Activated CD4-positive, alpha-beta T cell treated with anti-CD3 and anti-CD28 coated beads, Interleukin-2, amount 10 ng/mL, durations not matched to agents 7 days and 5 days (primary cell): Measurements from ENCODE around the gene PTPRN2. TPM values are rescaled to one million over a fixed set of nuclear protein-coding genes. Genes with fewer than 3 reads are reported as not detected.
"Not testable (repeated sequence)": the region's sequence is repeated elsewhere in the genome, so short reads cannot be mapped to it uniquely, and the experiment has no call there.

Experiments used
- CTCF ChIA-PET: fragments of 350-600 bp; sonication (Branson Sonifier 250); formaldehyde crosslinking; loops from one replicate; lab custom pipeline; 2021; ENCODE audit warnings: antibody characterized with exemption; lab: Charles Lee
- POLR2A ChIA-PET: fragments of 350-600 bp; sonication (Branson Sonifier 250); formaldehyde crosslinking; loops from one replicate; lab custom pipeline; 2021; ENCODE audit warnings: antibody characterized with exemption; lab: Charles Lee
- DNase-seq: peaks from one replicate; pipeline ENCODE4 v3.0.0-alpha.2; 2020
- H3K27ac Mint-ChIP-seq: one replicate; pipeline ENCODE4 v1.8.0; 2021; ENCODE audit warnings: mild to moderate bottlenecking, moderate library complexity, mixed read lengths
- H3K27me3 Mint-ChIP-seq: one replicate; pipeline ENCODE4 v1.8.0; 2021; ENCODE audit warnings: mixed read lengths
- H3K36me3 Mint-ChIP-seq: one replicate; pipeline ENCODE4 v1.8.0; 2021; ENCODE audit warnings: low read depth, mixed read lengths
- H3K4me1 Mint-ChIP-seq: one replicate; pipeline ENCODE4 v1.8.0; 2021; ENCODE audit warnings: mixed read lengths
- H3K4me3 Mint-ChIP-seq: one replicate; pipeline ENCODE4 v1.8.0; 2021; ENCODE audit warnings: mild to moderate bottlenecking, moderate library complexity, mixed read lengths
- H3K9me3 Mint-ChIP-seq: one replicate; pipeline ENCODE4 v1.8.0; 2021; ENCODE audit warnings: mixed read lengths
- total RNA-seq, 2 experiments: library from RNA; stranded (reverse); gene quantifications; one replicate each; pipeline ENCODE4 v1.2.3, GENCODE V29; 2021

PTPRN2 gene
- total RNA-seq, 2 experiments from 2014 or later = 2.6 to 2.7 TPM

GRCh38 chr7:157712666-157713235 is 874.9 kb downstream of the PTPRN2 start:
- ChIA-PET CTCF (no interaction called here), POLR2A (no interaction called here)
- Mint-ChIP-seq H3K27me3 (no peaks in the 10 kb centered on the region), H3K4me1 (no peaks in the 10 kb centered on the region), H3K4me3 (no peak overlapping the region), H3K9me3 (no peaks in the 10 kb centered on the region), H3K36me3 (no peaks in the 10 kb centered on the region), H3K27ac (no peak overlapping the region)
- DNase-seq = no peak

GRCh38 chr7:157711353-157711888 is 876.2 kb downstream of the PTPRN2 start:
- ChIA-PET CTCF (no interaction called here), POLR2A (no interaction called here)
- H3K27ac Mint-ChIP-seq = no peak overlapping the region
- no peak overlapping the region for H3K4me3 Mint-ChIP-seq
- H3K36me3 Mint-ChIP-seq = no peaks in the 10 kb centered on the region
- no peaks in the 10 kb centered on the region for H3K27me3 Mint-ChIP-seq
- H3K4me1 Mint-ChIP-seq = no peaks in the 10 kb centered on the region
- no peaks in the 10 kb centered on the region for H3K9me3 Mint-ChIP-seq
- DNase-seq = no peak

- no peaks in the 10 kb centered on the region for H3K27me3 Mint-ChIP-seq
- H3K4me1 Mint-ChIP-seq = no peaks in the 10 kb centered on the region
- no peak overlapping the region for H3K4me3 Mint-ChIP-seq
- H3K36me3 Mint-ChIP-seq = no peaks in the 10 kb centered on the region
- ChIA-PET POLR2A (no interaction called here), CTCF (no interaction called here)
- H3K27ac Mint-ChIP-seq = no peak overlapping the region
- no peaks in the 10 kb centered on the region for H3K9me3 Mint-ChIP-seq
- DNase-seq = no peak
Observed at GRCh38 chr7:157710396-157710795, 877.2 kb downstream of the PTPRN2 start.

GRCh38 chr7:157709531-157710251 is 877.9 kb downstream of the PTPRN2 start:
- H3K4me1 Mint-ChIP-seq = no peaks in the 10 kb centered on the region
- no peak for DNase-seq
- H3K27ac Mint-ChIP-seq = no peak overlapping the region
- CTCF ChIA-PET = no interaction called here
- no peaks in the 10 kb centered on the region for H3K27me3 Mint-ChIP-seq
- POLR2A ChIA-PET = no interaction called here
- no peaks in the 10 kb centered on the region for H3K36me3 Mint-ChIP-seq
- no peaks in the 10 kb centered on the region for H3K9me3 Mint-ChIP-seq
- no peak overlapping the region for H3K4me3 Mint-ChIP-seq

- POLR2A ChIA-PET = no interaction called here
- no peak for DNase-seq
- Mint-ChIP-seq H3K4me1 (no peaks in the 10 kb centered on the region), H3K27me3 (peaks cover 1% of the 10 kb centered on the region), H3K4me3 (no peak overlapping the region), H3K27ac (no peak overlapping the region), H3K36me3 (no peaks in the 10 kb centered on the region), H3K9me3 (no peaks in the 10 kb centered on the region)
- CTCF ChIA-PET = no interaction called here
Observed at GRCh38 chr7:157708919-157709295, 878.7 kb downstream of the PTPRN2 start.

GRCh38 chr7:157707983-157708918 is 879.4 kb downstream of the PTPRN2 start:
- H3K27me3 Mint-ChIP-seq = peaks cover 1% of the 10 kb centered on the region
- H3K4me3 Mint-ChIP-seq = no peak overlapping the region
- no peaks in the 10 kb centered on the region for H3K9me3 Mint-ChIP-seq
- ChIA-PET CTCF (no interaction called here), POLR2A (no interaction called here)
- no peak for DNase-seq
- H3K27ac Mint-ChIP-seq = no peak overlapping the region
- H3K4me1 Mint-ChIP-seq = no peaks in the 10 kb centered on the region
- no peaks in the 10 kb centered on the region for H3K36me3 Mint-ChIP-seq

GRCh38 chr7:157704365-157704764 is 883.3 kb downstream of the PTPRN2 start:
- Mint-ChIP-seq H3K4me3 (no peak overlapping the region), H3K36me3 (no peaks in the 10 kb centered on the region), H3K9me3 (no peaks in the 10 kb centered on the region), H3K4me1 (no peaks in the 10 kb centered on the region), H3K27me3 (peaks cover 12% of the 10 kb centered on the region), H3K27ac (no peak overlapping the region)
- CTCF ChIA-PET = interaction anchor here (1.4 kb wide), 1 partner anchor 11 kb away, joined by 3 read pairs; no protein-coding TSS in a partner anchor
- no peak for DNase-seq
- POLR2A ChIA-PET = no interaction called here

- H3K4me1 Mint-ChIP-seq = no peaks in the 10 kb centered on the region
- H3K4me3 Mint-ChIP-seq = no peak overlapping the region
- H3K27ac Mint-ChIP-seq = no peak overlapping the region
- no peaks in the 10 kb centered on the region for H3K36me3 Mint-ChIP-seq
- peaks cover 13% of the 10 kb centered on the region for H3K27me3 Mint-ChIP-seq
- POLR2A ChIA-PET = no interaction called here
- CTCF ChIA-PET = interaction anchor here (1.4 kb wide), 1 partner anchor 10 kb away, joined by 3 read pairs; no protein-coding TSS in a partner anchor
- no peaks in the 10 kb centered on the region for H3K9me3 Mint-ChIP-seq
- no peak for DNase-seq
Observed at GRCh38 chr7:157703534-157704195, 884.0 kb downstream of the PTPRN2 start.

- no peak overlapping the region for H3K4me3 Mint-ChIP-seq
- ChIA-PET POLR2A (no interaction called here), CTCF (interaction anchor here (1.4 kb wide), 1 partner anchor 10 kb away, joined by 3 read pairs; no protein-coding TSS in a partner anchor)
- peaks cover 13% of the 10 kb centered on the region for H3K27me3 Mint-ChIP-seq
- H3K4me1 Mint-ChIP-seq = no peaks in the 10 kb centered on the region
- no peaks in the 10 kb centered on the region for H3K9me3 Mint-ChIP-seq
- no peak for DNase-seq
- H3K36me3 Mint-ChIP-seq = no peaks in the 10 kb centered on the region
- H3K27ac Mint-ChIP-seq = no peak overlapping the region
Observed at GRCh38 chr7:157703131-157703530, 884.5 kb downstream of the PTPRN2 start.

- no peak overlapping the region for H3K27ac Mint-ChIP-seq
- POLR2A ChIA-PET = no interaction called here
- H3K4me1 Mint-ChIP-seq = no peaks in the 10 kb centered on the region
- no peak overlapping the region for H3K4me3 Mint-ChIP-seq
- no peak for DNase-seq
- peaks cover 15% of the 10 kb centered on the region for H3K27me3 Mint-ChIP-seq
- CTCF ChIA-PET = interaction anchor here (1.4 kb wide), 1 partner anchor 9 kb away, joined by 3 read pairs; no protein-coding TSS in a partner anchor
- no peaks in the 10 kb centered on the region for H3K36me3 Mint-ChIP-seq
- no peaks in the 10 kb centered on the region for H3K9me3 Mint-ChIP-seq
Observed at GRCh38 chr7:157702311-157703023, 885.2 kb downstream of the PTPRN2 start.

GRCh38 chr7:157701395-157702180 is 886.0 kb downstream of the PTPRN2 start:
- CTCF ChIA-PET, H3K4me3 Mint-ChIP-seq, H3K9me3 Mint-ChIP-seq, DNase-seq, H3K27ac Mint-ChIP-seq, H3K4me1 Mint-ChIP-seq, H3K36me3 Mint-ChIP-seq, POLR2A ChIA-PET: not testable (repeated sequence)
- peaks cover 15% of the 10 kb centered on the region for H3K27me3 Mint-ChIP-seq
